Common myeloid progenitor, CD34-positive (primary cell): ENCODE data around the gene SDK2.

ENCODE experiments used
- CTCF ChIA-PET: fragments of 350-600 bp; sonication (Branson Sonifier 250); formaldehyde crosslinking; loops from one replicate; lab custom pipeline; 2021; ENCODE audit warnings: antibody characterized with exemption; lab: Charles Lee
- POLR2A ChIA-PET: fragments of 350-600 bp; sonication (Branson Sonifier 250); formaldehyde crosslinking; loops from one replicate; lab custom pipeline; 2021; ENCODE audit warnings: antibody characterized with exemption; lab: Charles Lee
- DNase-seq, 3 donors: peaks; one replicate each; pipeline versions ENCODE4 v3.0.0 to v3.0.0-alpha.2; 2013
- H3K27ac ChIP-seq, 2 experiments: 1 replicate in 1 of 2; 2 replicates in 1 of 2; pipeline ENCODE4 v1.7.0; 2013; ENCODE audit warnings: inconsistent platforms in 2 of 2, low read length in 2 of 2, mild to moderate bottlenecking in 2 of 2, low read depth in 1 of 2, moderate library complexity in 1 of 2; ENCODE audit not compliant: severe bottlenecking in 2 of 2, insufficient read depth in 1 of 2, poor library complexity in 1 of 2
- H3K27me3 ChIP-seq, 5 experiments: replicated peaks in 2 of 5; 1 replicate in 3 of 5; 2 replicates in 2 of 5; pipeline versions ENCODE4 v1.6.1 to v1.7.0; 2013; ENCODE audit warnings: low read length in 4 of 5, mild to moderate bottlenecking in 2 of 5, moderate library complexity in 2 of 5, inconsistent platforms in 1 of 5; ENCODE audit not compliant: insufficient read depth in 5 of 5, control insufficient read depth in 4 of 5
- H3K36me3 ChIP-seq, 4 experiments: 1 replicate in 2 of 4; 2 replicates in 2 of 4; pipeline versions ENCODE4 v1.6.1 to v1.7.0; 2013; ENCODE audit warnings: low read length in 3 of 4, control low read depth in 1 of 4, mild to moderate bottlenecking in 1 of 4; ENCODE audit not compliant: control insufficient read depth in 4 of 4, insufficient read depth in 4 of 4
- H3K4me1 ChIP-seq, 4 experiments: 1 replicate in 3 of 4; 2 replicates in 1 of 4; pipeline versions ENCODE4 v1.6.1 to v1.7.1; 2013; ENCODE audit warnings: low read length in 3 of 4, mild to moderate bottlenecking in 3 of 4, control low read depth in 1 of 4, inconsistent platforms in 1 of 4, moderate library complexity in 1 of 4; ENCODE audit not compliant: control insufficient read depth in 4 of 4, insufficient read depth in 4 of 4; ENCODE audit errors: control extremely low read depth in 1 of 4
- H3K4me3 ChIP-seq, 7 experiments: 1 replicate in 4 of 7; 2 replicates in 3 of 7; pipeline versions ENCODE4 v1.5.1 to v1.7.0; 2013; ENCODE audit warnings: mild to moderate bottlenecking in 7 of 7, low read length in 6 of 7, moderate library complexity in 6 of 7, inconsistent platforms in 2 of 7, low read depth in 2 of 7, control low read depth in 1 of 7; ENCODE audit not compliant: insufficient read depth in 4 of 7, control insufficient read depth in 1 of 7; ENCODE audit errors: extremely low read depth in 1 of 7
- H3K9me3 ChIP-seq, 5 experiments: 1 replicate in 4 of 5; 2 replicates in 1 of 5; pipeline versions ENCODE4 v1.6.1 to v1.7.1; 2013; ENCODE audit warnings: low read length in 4 of 5, mild to moderate bottlenecking in 2 of 5, inconsistent platforms in 1 of 5, low read depth in 1 of 5, moderate library complexity in 1 of 5; ENCODE audit not compliant: control insufficient read depth in 4 of 5, insufficient read depth in 2 of 5; ENCODE audit errors: control extremely low read depth in 1 of 5
- WGBS: methylation state at CpG from one replicate; pipeline ENCODE4 v1.1.5; 2013; ENCODE audit not compliant: insufficient coverage; 5-methylcytosine and 5-hydroxymethylcytosine counted together

The SDK2 gene

DNA sequence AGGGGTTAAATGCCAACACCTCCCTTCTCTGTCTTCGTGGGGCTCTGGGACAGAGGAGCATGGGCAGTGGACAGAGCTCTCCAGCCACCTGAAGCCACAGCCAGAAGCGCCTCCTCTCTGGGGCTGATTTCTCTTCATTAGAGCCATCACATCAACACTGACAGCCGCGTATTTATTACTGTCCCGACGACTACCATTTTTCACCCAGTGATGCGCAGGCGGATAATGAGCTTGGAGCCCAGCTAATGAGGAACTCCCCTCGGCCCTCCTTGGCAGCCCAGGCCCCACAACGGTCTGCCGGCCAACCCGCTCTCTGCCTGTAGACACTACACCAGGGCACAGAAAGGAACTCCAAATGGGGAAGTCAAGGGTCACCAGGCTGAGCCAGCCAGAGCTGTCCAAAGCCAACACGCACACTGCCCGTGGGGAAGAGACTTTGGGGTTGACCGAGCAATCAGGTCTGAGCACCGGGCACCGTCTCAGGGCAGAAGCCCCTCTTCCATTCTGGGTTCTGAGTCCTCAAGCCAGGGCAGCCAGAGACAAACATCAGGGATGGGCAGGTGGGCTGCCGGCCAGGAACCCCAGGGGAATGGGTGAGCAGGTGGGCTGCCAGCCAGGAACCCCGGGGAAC lies 13.2 kb downstream of the SDK2 start:
- no peak overlapping the region for H3K4me3 ChIP-seq
- DNase-seq = no peak
- H3K27me3 ChIP-seq = peaks cover 0 to 2% (median 0%) of the 10 kb centered on the region in 5 experiments
- ChIA-PET CTCF (interaction anchor here (1.5 kb wide), 1 partner anchor 200 kb away, joined by 3 read pairs; no protein-coding TSS in a partner anchor), POLR2A (interaction anchor here (1.0 kb wide), 1 partner anchor 10 kb away, joined by 4 read pairs; no protein-coding TSS in a partner anchor)
- WGBS = 96% methylated on average over 18 of the region's 19 CpGs
- no peaks in the 10 kb centered on the region for H3K9me3 ChIP-seq
- H3K36me3 ChIP-seq = no peaks in the 10 kb centered on the region
- peaks cover 0 to 12% (median 5%) of the 10 kb centered on the region in 4 experiments for H3K4me1 ChIP-seq
- no peak overlapping the region for H3K27ac ChIP-seq

DNA sequence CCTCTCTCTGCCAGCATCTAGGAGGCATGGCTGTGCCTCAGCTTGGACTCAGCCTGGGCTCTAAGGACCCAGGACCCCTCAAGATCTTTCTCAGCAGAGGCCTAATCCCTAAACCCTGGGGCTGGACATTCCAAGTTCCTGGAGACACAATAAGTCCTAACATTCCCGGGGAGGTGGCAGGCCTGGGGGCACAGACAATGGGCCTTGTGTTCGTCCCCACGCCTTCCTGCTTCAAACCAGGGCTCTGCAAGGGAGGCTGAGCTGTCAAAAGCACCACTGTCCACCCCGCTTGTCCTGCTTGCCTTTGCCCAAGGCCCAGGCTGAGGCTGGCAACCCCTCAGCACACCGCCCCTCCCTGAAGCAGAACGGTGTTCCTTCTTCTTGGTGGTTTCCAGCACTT lies 13.7 kb downstream of the SDK2 start:
- H3K27ac ChIP-seq = no peak overlapping the region
- ChIA-PET CTCF (interaction anchor here (1.5 kb wide), 1 partner anchor 199 kb away, joined by 3 read pairs; no protein-coding TSS in a partner anchor), POLR2A (interaction anchor here (1.0 kb wide), 1 partner anchor 10 kb away, joined by 4 read pairs; no protein-coding TSS in a partner anchor)
- peaks cover 0 to 2% (median 0%) of the 10 kb centered on the region in 5 experiments for H3K27me3 ChIP-seq
- DNase-seq = no peak
- no peak overlapping the region for H3K4me3 ChIP-seq
- H3K9me3 ChIP-seq = no peaks in the 10 kb centered on the region
- H3K36me3 ChIP-seq = no peaks in the 10 kb centered on the region
- peaks cover 0 to 12% (median 5%) of the 10 kb centered on the region in 4 experiments for H3K4me1 ChIP-seq
- WGBS = 100% methylated on average over 4 of the region's 6 CpGs

DNA sequence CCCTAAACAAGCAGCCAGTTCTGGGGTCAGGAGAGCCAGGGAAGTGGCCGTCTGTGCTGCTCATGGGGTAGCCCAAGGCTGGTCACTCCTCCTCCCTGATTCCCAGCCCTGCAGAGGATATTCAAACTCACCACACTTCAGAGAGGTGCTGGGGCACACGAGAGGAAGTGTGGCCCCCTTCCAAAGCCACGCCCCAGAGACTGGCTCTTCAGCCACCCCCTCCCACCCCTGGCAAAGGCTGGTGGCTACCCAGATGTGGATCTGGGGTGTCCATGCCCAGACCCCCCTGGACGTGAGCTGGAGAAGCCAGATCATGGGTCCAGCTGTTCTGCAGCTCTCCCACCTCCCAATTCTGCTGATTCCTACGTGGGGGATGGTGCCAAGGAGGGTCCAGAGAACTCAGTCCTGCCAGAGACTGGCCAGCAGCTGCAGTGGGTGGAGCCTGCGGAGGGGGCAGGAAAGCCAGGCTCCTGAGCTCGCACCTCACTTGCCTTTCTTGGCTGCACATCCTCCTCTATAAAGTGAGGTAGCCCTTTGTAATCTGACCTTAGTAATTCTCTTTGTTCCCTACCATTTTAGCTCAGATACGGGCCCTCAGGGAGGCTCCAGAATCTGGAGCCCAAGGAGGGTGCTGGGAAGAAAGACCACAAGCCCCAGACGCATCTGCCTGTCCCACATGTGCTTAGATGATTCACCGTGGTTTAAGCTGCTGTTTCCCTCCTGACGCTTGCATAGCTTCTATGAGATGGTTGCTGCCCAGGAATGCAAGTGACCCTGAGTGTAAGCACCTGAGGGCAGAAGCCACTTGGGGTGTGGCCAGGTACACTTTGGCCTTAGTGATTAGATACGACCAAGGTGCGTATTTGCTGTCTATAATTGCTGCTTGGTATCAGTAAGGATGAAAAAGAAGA lies 15.3 kb downstream of the SDK2 start:
- H3K9me3 ChIP-seq = no peaks in the 10 kb centered on the region
- ChIA-PET CTCF (interaction anchor here (1.2 kb wide), 1 partner anchor 10 kb away, joined by 4 read pairs; no protein-coding TSS in a partner anchor), POLR2A (no interaction called here)
- H3K27me3 ChIP-seq = no peaks in the 10 kb centered on the region
- no peaks in the 10 kb centered on the region for H3K36me3 ChIP-seq
- no peak overlapping the region for H3K27ac ChIP-seq
- no peak overlapping the region for H3K4me3 ChIP-seq
- peak in 2 of 3 donors; percentile 50 to 52 for DNase-seq
- 87% methylated on average over 10 of the region's 13 CpGs for WGBS
- H3K4me1 ChIP-seq = peaks cover 0 to 12% (median 5%) of the 10 kb centered on the region in 4 experiments

DNA sequence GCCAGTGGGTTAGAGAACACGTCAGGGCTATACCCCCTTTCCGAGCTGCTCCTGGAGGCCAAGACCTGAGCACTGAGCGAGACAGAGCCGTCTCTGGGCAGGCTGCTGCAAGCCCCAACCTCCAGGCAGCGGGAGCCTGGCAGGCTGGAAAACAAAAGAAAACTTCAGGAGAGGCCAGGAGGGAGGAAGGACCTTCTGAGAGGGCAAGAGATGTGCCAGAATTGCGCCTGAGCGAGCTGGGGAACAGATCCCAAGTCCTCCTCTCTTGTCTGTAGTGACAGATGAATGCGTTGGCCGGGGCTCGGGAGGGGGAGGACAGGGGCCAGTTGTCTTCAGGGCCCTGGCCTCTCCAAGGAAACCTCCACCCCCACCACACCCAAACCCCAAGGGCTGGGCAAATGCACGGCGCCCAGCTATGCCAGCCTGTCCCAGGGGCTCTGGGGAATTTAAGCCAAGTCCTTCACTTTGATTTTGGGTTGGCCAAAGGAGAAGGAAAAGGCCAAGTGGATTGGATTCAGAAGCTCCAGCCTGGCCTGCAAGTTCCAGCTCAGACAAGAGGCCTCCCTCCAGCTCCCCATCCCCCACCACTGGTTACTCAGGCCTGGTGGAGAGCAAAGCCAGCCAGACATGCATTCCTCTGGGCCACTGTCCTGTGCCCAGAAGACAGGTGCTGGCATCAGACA lies 18.1 kb downstream of the SDK2 start:
- Histone ChIP-seq H3K4me1 (peaks cover 0 to 13% (median 6%) of the 10 kb centered on the region in 4 experiments), H3K9me3 (peaks cover 0 to 5% (median 0%) of the 10 kb centered on the region in 5 experiments), H3K27me3 (no peaks in the 10 kb centered on the region), H3K27ac (no peak overlapping the region), H3K4me3 (no peak overlapping the region), H3K36me3 (no peaks in the 10 kb centered on the region)
- WGBS = 94% methylated on average over 10 of the region's 12 CpGs
- ChIA-PET CTCF (no interaction called here), POLR2A (no interaction called here)
- DNase-seq = no peak

DNA sequence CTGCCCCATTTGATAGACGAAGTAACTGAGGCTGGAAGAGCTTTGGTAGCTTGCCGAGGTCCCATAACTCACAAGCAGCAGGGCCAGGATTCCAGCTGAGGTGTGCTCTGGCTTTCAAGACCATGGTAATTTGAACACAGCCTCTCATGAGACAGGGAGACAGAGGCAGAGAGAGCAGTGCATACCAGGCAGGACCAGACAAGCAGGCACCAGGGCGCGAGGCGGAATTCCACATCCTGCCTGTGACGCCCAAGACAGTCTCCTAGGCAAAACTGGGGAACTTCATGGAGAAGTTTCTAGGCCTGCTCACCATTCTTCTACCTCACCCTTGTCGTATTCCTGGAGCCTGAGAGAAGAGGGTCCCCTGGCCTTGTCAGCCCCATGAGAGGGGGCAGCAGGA lies 19.2 kb downstream of the SDK2 start:
- no peak overlapping the region for H3K4me3 ChIP-seq
- DNase-seq = no peak
- H3K4me1 ChIP-seq = peaks cover 0 to 13% (median 6%) of the 10 kb centered on the region in 4 experiments
- ChIA-PET CTCF (no interaction called here), POLR2A (no interaction called here)
- no peaks in the 10 kb centered on the region for H3K27me3 ChIP-seq
- no peak overlapping the region for H3K27ac ChIP-seq
- WGBS = 100% methylated on average over 6 of the region's 7 CpGs
- H3K9me3 ChIP-seq = peaks cover 0 to 5% (median 0%) of the 10 kb centered on the region in 5 experiments
- H3K36me3 ChIP-seq = no peaks in the 10 kb centered on the region

DNA sequence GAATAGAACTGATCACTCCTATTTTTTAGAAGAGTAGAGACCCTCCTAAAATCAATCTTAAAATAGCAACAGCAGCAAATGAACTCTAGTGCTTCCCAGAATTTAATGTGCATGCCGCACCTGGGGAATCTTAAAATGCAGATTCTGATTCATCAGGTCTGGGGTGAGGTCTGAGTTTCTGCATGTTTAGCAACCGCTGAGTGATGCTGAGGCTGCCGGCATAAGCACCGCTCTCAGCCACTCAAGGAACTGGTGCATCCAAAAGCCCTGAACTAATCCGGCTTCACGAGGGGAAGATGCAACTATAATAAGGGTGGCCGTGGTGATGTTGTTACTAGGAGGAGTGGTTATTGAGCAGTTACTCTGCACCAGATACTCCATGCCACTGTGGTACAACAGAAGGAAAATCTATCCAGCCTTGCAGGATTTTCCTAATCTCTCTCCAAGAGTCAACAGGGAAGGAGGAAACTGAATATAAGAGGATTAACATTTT lies 19.7 kb downstream of the SDK2 start:
- DNase-seq = no peak
- peaks cover 0 to 13% (median 6%) of the 10 kb centered on the region in 4 experiments for H3K4me1 ChIP-seq
- H3K27me3 ChIP-seq = no peaks in the 10 kb centered on the region
- H3K4me3 ChIP-seq = no peak overlapping the region
- 100% methylated on average over 3 of the region's 7 CpGs for WGBS
- peaks cover 0 to 8% (median 0%) of the 10 kb centered on the region in 5 experiments for H3K9me3 ChIP-seq
- ChIA-PET POLR2A (no interaction called here), CTCF (interaction anchor here (1.5 kb wide), 1 partner anchor 10 kb away, joined by 6 read pairs; no protein-coding TSS in a partner anchor)
- H3K27ac ChIP-seq = no peak overlapping the region
- H3K36me3 ChIP-seq = no peaks in the 10 kb centered on the region
